ENCODE data around the gene PRIM1. TPM values are rescaled to one million over a fixed set of nuclear protein-coding genes. Genes with fewer than 3 reads are reported as not detected.
"Not testable (repeated sequence)": the region's sequence is repeated elsewhere in the genome, so short reads cannot be mapped to it uniquely, and the experiment has no call there.

Gene PRIM1
- total RNA-seq, 1 donor from 2014 or later: 8.9 TPM

GRCh38 chr12:56718636-56719035, 33.5 kb downstream of the PRIM1 start:
- DNase-seq (ENCODE audit: low read depth in 2 of 2): no peak

GRCh38 chr12:56718149-56718548, 34.0 kb downstream of the PRIM1 start:
- DNase-seq (ENCODE audit: low read depth in 2 of 2): no peak

- no peak for DNase-seq (ENCODE audit: low read depth in 2 of 2)
These were observed 34.9 kb downstream of the PRIM1 start for GRCh38 chr12:56716933-56717880.

- no peak for DNase-seq (ENCODE audit: low read depth in 2 of 2)
These were observed 35.7 kb downstream of the PRIM1 start for GRCh38 chr12:56716458-56716857.

DNA sequence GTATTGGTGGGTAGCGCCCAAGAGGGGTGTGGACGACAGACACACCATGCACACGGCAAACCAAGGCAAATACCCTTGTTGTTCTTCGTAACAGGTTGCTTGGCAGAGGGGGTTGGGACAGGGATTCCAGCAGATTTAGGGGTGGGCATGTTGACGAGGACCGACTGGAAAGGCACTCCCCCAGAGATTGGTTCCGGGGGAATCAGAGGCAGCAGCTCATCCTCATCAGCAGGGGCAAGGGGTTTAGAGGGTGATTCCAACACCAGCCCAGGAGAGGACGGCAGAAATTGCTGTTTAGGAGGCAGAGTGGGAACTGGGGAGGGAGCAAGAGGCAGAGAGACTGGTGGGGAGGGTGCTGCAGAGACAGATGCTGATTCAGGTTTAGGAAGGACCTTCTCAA, 36.3 kb downstream of the PRIM1 start:
- no peak for DNase-seq (ENCODE audit: low read depth in 2 of 2)

- DNase-seq (ENCODE audit: low read depth in 2 of 2): no peak
These were observed 37.6 kb downstream of the PRIM1 start for GRCh38 chr12:56714431-56714929.

DNA sequence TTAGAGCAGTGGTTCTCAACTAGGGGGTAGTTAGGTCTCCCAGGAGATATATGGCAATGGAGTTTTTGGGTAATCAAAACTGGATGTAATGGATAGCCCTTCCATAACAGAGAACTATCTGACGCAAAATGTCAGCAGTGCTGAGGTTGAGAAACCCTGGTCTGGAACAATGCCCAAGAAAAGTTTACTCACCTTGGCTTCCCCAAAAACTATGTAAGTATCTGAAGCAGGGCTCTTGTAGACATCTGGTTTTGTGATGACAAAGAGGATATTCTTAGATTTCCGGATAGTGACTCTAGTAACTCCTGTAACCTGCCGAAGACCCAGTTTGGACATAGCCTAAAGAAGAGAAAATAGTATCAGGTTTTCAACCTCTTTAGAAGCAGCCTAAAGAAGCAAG, 38.8 kb downstream of the PRIM1 start:
- DNase-seq (ENCODE audit: low read depth in 2 of 2): no peak

GRCh38 chr12:56709759-56710376, 42.3 kb downstream of the PRIM1 start:
- no peak for DNase-seq (ENCODE audit: low read depth in 2 of 2)

GRCh38 chr12:56704522-56704921, 47.6 kb downstream of the PRIM1 start:
- not testable (repeated sequence) for DNase-seq (ENCODE audit: low read depth in 2 of 2)

GRCh38 chr12:56699020-56699661, 53.0 kb downstream of the PRIM1 start:
- no peak for DNase-seq (ENCODE audit: low read depth in 2 of 2)

- no peak for DNase-seq (ENCODE audit: low read depth in 2 of 2)
These were observed 56.6 kb downstream of the PRIM1 start for GRCh38 chr12:56695327-56696101.

GRCh38 chr12:56694161-56694560, 58.0 kb downstream of the PRIM1 start:
- no peak for DNase-seq (ENCODE audit: low read depth in 2 of 2)

- no peak for DNase-seq (ENCODE audit: low read depth in 2 of 2)
These were observed 63.3 kb downstream of the PRIM1 start for GRCh38 chr12:56688846-56689109.

DNA sequence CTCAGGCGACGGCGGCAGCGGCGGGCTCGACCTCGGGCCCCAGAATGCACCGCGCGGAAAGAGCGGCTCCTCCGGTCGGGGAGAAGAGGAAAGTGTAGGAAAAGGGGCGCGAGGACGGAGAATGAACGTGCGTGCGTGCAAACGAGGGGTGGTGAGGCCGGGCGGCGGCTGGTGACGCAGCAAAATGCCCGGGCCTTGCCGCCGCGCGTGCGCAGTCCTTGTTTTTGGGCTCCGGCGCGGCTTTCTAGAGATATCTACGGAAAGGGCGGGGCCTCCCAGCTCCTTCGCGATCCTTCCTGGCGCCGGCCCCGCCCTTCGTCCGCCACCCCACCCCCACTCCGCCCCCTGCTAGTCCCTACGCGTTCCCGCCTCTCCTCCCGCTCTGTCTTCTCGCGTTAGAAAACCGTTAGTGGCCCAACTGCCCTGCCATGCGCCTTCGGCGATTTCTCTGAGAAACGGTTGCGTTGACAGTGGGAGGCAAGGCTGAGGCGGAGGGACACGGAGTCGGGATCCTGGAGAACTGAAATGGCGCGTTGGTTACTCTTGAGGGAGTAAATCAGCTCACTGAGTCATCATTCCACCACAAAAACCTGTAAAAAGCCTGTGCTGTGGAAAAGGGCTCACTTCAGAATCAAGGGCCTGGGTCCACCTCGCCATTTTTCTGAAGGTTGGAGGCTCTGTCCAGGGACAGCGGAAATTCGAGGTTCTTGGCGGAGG, 63.8 kb downstream of the PRIM1 start, which contains the start of gene PTGES3:
TSS of gene PTGES3 (minus strand) at position 156 of the 717 bp plus-strand sequence. CDS start 285 bp downstream, outside the sequence.
- DNase-seq (ENCODE audit: low read depth in 2 of 2): peak; percentile 88 to 98

DNA sequence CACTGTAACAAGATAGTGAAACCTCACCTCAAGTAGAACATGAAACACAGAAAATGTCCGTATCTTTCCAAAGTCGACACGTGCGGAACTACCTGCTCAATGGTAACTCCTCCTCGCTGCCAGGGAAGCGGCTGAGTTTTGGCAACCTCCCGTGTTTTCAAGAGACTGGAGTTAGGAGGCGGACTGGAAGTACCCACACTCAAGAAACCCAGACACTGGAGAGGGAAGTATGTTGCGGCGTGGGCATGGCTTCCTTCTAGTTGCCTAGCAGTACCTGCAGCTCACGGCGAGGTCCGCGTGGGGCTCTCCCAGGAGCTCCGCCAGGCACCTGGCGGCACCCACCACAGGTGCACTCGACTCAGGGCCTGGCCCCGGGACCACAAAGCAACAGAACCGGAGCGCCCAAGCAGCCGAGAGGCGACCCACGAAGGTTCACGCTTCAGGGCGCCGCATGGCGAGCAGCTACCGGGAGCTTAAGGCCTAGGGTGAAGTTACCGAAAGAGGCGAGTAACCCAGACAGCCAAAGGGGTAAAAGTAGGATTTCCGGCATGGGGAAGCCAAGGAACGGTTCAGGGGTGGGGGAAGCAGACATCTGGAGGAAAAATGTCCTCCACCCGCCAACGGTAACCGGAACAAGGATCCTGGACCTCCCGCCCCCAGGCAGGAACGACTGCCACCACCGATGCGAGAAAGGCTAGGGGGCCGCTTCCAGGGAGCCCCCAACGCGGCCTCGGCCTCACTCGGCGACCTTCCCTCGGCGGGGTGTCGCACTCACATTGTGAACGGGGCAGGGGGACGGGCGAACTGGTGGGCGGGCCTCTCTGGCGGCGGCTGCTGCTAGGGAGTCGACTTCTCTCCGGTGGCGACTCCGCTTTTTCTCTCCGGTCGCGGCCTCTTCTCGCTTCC, 64.6 kb downstream of the PRIM1 start:
- peak in 1 of 2 donors; percentile 46 for DNase-seq (ENCODE audit: low read depth in 2 of 2)

DNA sequence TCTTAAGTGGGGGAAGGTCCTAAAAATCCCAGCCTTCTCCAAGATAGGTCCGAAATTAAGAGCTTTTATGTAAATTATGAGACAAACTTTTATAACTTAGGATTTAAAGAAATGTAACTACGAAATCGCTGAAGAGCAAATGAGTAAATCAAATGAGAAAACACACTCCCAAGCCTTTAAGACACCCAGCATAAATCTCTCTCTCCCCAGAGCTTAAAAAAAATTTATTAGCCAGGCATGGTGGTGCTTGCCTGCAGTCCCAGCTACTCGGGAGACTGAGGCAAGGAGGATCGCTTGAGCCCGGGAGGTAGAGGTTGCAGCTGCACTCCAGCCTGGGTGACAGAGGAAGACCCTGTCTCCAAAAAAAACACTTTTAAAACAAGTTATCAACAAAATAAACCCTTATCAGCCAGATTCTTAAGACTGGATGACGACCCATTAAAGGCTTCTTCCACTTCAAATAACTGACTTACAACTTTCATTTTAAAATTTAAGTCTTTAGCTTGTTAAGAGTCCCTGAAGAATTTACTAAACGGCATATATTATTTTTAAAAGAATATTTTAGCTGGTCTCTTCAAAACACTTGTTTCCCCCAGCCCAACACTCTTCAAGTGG, 67.3 kb downstream of the PRIM1 start:
- DNase-seq (ENCODE audit: low read depth in 2 of 2): no peak

DNA sequence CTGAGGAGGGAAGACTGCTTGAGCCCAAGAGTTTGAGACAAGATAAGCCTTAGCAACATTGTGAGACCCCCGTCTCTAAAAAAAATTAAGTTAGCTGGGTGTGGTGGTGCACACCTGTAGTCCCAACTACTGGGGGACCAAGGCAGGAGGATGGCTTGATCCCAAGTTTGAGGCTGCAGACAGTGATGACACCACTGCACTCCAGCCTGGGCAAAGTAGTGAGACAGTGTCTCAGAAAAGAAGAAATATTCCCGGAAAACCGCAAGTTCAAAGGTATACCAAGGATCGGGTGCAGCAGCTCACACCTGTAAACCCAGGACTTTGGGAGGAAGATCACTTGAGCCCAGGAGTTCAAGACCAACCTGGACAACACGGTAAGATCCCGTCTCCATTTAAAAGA, 69.8 kb downstream of the PRIM1 start:
- no peak for DNase-seq (ENCODE audit: low read depth in 2 of 2)

Measured in dermis microvascular lymphatic vessel endothelial cell (primary cell).